PC-3 (cell line): ENCODE results near the gene PDGFC. TPM values are rescaled to one million over a fixed set of nuclear protein-coding genes. Genes with fewer than 3 reads are reported as not detected.

Experiments used
- ATAC-seq: fragments of 200-7000 bp; cut with Tn5 transposase; 2 replicates; pipeline ENCODE4 v1.9.1; 2020; ENCODE audit warnings: mild to moderate bottlenecking, moderate library complexity
- BruUV-seq: library from RNA; stranded (reverse); fragments of 400-500 nt; replicated peaks from 2 replicates; lab custom pipeline; 2021; lab: Mats Ljungman, UMichigan
- CTCF ChIA-PET: fragments of 300-600 bp; sonication (Branson Sonifier 250); formaldehyde crosslinking; loops from one replicate; lab custom pipeline; 2022; ENCODE audit warnings: antibody characterized with exemption; lab: Charles Lee
- POLR2A ChIA-PET: fragments of 300-600 bp; sonication (Branson Sonifier 250); formaldehyde crosslinking; loops from one replicate; lab custom pipeline; 2022; ENCODE audit warnings: antibody characterized with exemption; ENCODE audit not compliant: unreplicated experiment; lab: Charles Lee
- DNase-seq: peaks from one replicate; pipeline ENCODE4 v3.0.0-alpha.2; 2015
- H2AFZ ChIP-seq: fragments of 300-600 bp; sonication (generic); 2 replicates; pipeline ENCODE4 v1.6.0; 2016; ENCODE audit warnings: antibody characterized with exemption, low read length
- H3F3A ChIP-seq: fragments of 300-600 bp; sonication (generic); one replicate; pipeline ENCODE4 v1.6.0; 2017; ENCODE audit warnings: antibody characterized with exemption, low read length, control low read depth, mild to moderate bottlenecking; ENCODE audit not compliant: unreplicated experiment
- H3K27ac ChIP-seq: fragments of 300-600 bp; sonication (generic); 2 replicates; pipeline ENCODE4 v1.5.1; 2016; ENCODE audit warnings: mild to moderate bottlenecking, low read length
- H3K27me3 ChIP-seq: fragments of 300-600 bp; sonication (generic); 2 replicates; pipeline ENCODE4 v1.6.1; 2016; ENCODE audit warnings: low read length, mixed read lengths
- H3K36me3 ChIP-seq: fragments of 300-600 bp; sonication (generic); 2 replicates; pipeline ENCODE4 v1.6.1; 2016; ENCODE audit warnings: low read depth, mixed run types, low read length, mixed read lengths
- H3K4me1 ChIP-seq: fragments of 300-600 bp; sonication (generic); 2 replicates; pipeline ENCODE4 v1.5.1; 2016; ENCODE audit warnings: low read length; ENCODE audit not compliant: insufficient read depth
- H3K4me2 ChIP-seq: fragments of 300-600 bp; sonication (generic); 2 replicates; pipeline ENCODE4 v1.6.0; 2016; ENCODE audit warnings: low read length
- H3K4me3 ChIP-seq: fragments of 300-600 bp; sonication (generic); 2 replicates; pipeline ENCODE4 v1.5.1; 2016; ENCODE audit warnings: mild to moderate bottlenecking, low read length, mixed read lengths
- H3K79me2 ChIP-seq: fragments of 300-600 bp; sonication (generic); 2 replicates; pipeline ENCODE4 v1.6.1; 2017; ENCODE audit warnings: low read length, mixed read lengths
- H3K9ac ChIP-seq: fragments of 300-600 bp; sonication (generic); 2 replicates; pipeline ENCODE4 v1.6.0; 2016; ENCODE audit warnings: mild to moderate bottlenecking, low read length
- H3K9me2 ChIP-seq: fragments of 300-600 bp; sonication (generic); replicated peaks from 2 replicates; pipeline ENCODE4 v1.6.1; 2016; ENCODE audit warnings: mixed run types, low read length, mixed read lengths
- H3K9me3 ChIP-seq: fragments of 300-600 bp; sonication (generic); 2 replicates; pipeline ENCODE4 v1.6.1; 2016; ENCODE audit warnings: low read length, mixed read lengths
- H4K20me1 ChIP-seq: fragments of 300-600 bp; sonication (generic); 2 replicates; pipeline ENCODE4 v1.6.1; 2016; ENCODE audit warnings: low read length, mixed read lengths
- EZH2 ChIP-seq: fragments of 300-600 bp; sonication (generic); IDR thresholded peaks from one replicate; pipeline ENCODE4 v1.6.1; 2017; ENCODE audit warnings: antibody characterized with exemption, mild to moderate bottlenecking, low read length; ENCODE audit not compliant: unreplicated experiment
- EZH2phosphoT487 ChIP-seq: fragments of 300-600 bp; sonication (generic); IDR thresholded peaks from 2 replicates; pipeline ENCODE4 v1.6.1; 2018; ENCODE audit warnings: mild to moderate bottlenecking, antibody characterized with exemption, low read length, borderline replicate concordance
- intact Hi-C: fragments of 100-400 bp; cut with micrococcal nuclease; formaldehyde crosslinking; loops from 2 replicates; pipeline ENCODE4 v1.9.0; 2023
- total RNA-seq: library from RNA; depleted of rRNA; stranded (reverse); fragments of >200 nt; gene quantifications from 2 replicates; pipeline ENCODE4 v1.2.3, GENCODE V29; 2014
- TF ChIP-seq, protein P1 (sequence below): fragments of 300-600 bp; sonication (generic); conservative IDR thresholded peaks from 2 replicates; pipeline ENCODE4 v1.5.1; 2017; ENCODE audit warnings: antibody characterized with exemption, low read depth, mild to moderate bottlenecking, low read length

PDGFC gene
- total RNA-seq, 1 experiment from 2014 or later: 23.0 TPM

DNA sequence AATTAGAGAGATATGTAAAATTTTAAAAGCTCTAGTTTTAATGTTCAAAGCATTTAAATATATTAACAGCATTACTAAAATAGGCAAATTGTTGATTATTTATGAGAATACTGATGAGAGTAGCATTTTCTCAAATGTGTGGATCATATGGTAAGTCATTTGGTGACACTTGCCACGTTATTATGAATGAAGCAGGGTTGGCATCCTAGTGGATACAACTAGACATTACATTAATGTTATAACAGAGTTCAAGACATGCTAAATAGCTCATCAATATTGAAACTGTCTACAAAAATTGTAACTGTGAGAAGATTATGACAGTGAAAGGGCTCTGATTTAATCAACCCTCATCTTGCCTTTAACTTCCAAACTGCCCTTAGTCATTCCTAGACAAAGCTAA is 171.1 kb downstream of the PDGFC start:
- POLR2A ChIA-PET: no interaction called here
- ATAC-seq: no peak

DNA sequence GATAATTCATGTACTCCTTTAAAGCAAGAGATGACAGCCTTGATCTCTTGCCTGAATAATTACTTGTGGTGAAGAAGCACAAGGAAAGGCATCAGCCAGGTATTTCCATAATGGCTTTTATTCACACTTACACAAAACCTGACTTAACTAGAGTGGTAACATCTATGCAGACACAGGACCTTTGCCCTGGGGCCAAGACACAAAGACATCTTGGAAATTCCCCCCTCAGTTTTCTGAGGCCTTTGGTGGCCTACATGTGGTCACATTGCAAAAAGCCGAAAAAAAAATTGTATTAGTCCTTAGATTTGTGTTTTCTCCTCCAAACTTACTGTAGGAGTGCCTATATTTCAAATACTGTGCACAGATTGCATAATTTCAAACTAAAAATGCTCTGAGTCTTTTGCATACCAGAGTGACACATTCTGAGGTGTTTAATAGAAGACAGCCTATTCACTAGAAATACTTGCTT is 172.4 kb downstream of the PDGFC start:
- H3K4me2 ChIP-seq: no peak overlapping the region
- no peak overlapping the region for H2AFZ ChIP-seq
- no peaks in the 10 kb centered on the region for H4K20me1 ChIP-seq
- ATAC-seq (peak; percentile 39; the same call in 1 of the 2 replicates), DNase-seq (peak; percentile 48)
- H3K4me3 ChIP-seq: no peak overlapping the region
- intact Hi-C loops: no loop called here
- no peaks in the 10 kb centered on the region for H3K27me3 ChIP-seq
- TF ChIP-seq EZH2 (no peak), EZH2phosphoT487 (no peak)
- TF ChIP-seq, protein P1, sequence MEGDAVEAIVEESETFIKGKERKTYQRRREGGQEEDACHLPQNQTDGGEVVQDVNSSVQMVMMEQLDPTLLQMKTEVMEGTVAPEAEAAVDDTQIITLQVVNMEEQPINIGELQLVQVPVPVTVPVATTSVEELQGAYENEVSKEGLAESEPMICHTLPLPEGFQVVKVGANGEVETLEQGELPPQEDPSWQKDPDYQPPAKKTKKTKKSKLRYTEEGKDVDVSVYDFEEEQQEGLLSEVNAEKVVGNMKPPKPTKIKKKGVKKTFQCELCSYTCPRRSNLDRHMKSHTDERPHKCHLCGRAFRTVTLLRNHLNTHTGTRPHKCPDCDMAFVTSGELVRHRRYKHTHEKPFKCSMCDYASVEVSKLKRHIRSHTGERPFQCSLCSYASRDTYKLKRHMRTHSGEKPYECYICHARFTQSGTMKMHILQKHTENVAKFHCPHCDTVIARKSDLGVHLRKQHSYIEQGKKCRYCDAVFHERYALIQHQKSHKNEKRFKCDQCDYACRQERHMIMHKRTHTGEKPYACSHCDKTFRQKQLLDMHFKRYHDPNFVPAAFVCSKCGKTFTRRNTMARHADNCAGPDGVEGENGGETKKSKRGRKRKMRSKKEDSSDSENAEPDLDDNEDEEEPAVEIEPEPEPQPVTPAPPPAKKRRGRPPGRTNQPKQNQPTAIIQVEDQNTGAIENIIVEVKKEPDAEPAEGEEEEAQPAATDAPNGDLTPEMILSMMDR: no peak
- no peak overlapping the region for H3K9ac ChIP-seq
- H3K9me3 ChIP-seq: no peaks in the 10 kb centered on the region
- CTCF ChIA-PET: no interaction called here
- H3K36me3 ChIP-seq: no peaks in the 10 kb centered on the region
- no peaks in the 10 kb centered on the region for H3K9me2 ChIP-seq
- POLR2A ChIA-PET: interaction anchor here (0.6 kb wide), 1 partner anchor 28 kb away, joined by 3 read pairs; no protein-coding TSS in a partner anchor
- no peaks in the 10 kb centered on the region for H3F3A ChIP-seq
- H3K27ac ChIP-seq: no peak overlapping the region
- H3K79me2 ChIP-seq: no peaks in the 10 kb centered on the region
- H3K4me1 ChIP-seq: peaks cover 48% of the 10 kb centered on the region
- BruUV-seq: no TSS peak

More for the DNA sequence above, 171.1 kb downstream of the PDGFC start:
- no TSS peak for BruUV-seq
- CTCF ChIA-PET: interaction anchor here (0.5 kb wide), 1 partner anchor 59 kb away, joined by 3 read pairs; no protein-coding TSS in a partner anchor
- DNase-seq: no peak
- Histone ChIP-seq H3K9me3 (no peaks in the 10 kb centered on the region), H3K79me2 (no peaks in the 10 kb centered on the region), H3K36me3 (no peaks in the 10 kb centered on the region), H3K9me2 (no peaks in the 10 kb centered on the region), H3K27me3 (no peaks in the 10 kb centered on the region), H3K27ac (no peak overlapping the region), H3K4me3 (no peak overlapping the region), H3F3A (no peaks in the 10 kb centered on the region), H2AFZ (no peak overlapping the region), H3K9ac (no peak overlapping the region), H3K4me2 (no peak overlapping the region), H3K4me1 (peaks cover 35% of the 10 kb centered on the region), H4K20me1 (no peaks in the 10 kb centered on the region)
- TF ChIP-seq EZH2phosphoT487: no peak
- TF ChIP-seq, protein P1: 0 out of 2 replicates have a peak, but pooled peaks have one; percentile 14
- intact Hi-C loops: no loop called here

DNA sequence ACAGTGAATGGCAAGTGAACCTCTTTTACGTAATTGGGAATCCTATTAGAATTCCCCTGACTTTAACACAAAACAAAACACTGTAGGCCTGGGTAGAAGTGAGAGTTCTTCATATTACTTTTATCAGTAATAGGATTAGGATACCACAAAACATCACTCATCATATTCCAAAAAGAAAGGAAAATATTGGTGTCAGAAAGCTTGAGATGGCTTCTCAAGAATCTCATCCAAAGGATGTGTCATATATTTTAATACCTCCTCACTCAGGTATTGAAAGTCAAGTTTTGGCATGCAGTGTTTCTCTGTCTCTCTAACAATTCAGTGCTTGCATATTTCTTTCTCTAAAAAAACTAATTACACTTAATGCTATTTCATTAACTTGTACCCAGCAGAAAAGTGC is 173.2 kb downstream of the PDGFC start:
- ChIA-PET CTCF (no interaction called here), POLR2A (interaction anchor here (0.6 kb wide), 1 partner anchor 27 kb away, joined by 3 read pairs; no protein-coding TSS in a partner anchor)
- H3K9ac ChIP-seq: no peak overlapping the region
- H3K79me2 ChIP-seq: no peaks in the 10 kb centered on the region
- no peaks in the 10 kb centered on the region for H4K20me1 ChIP-seq
- TF ChIP-seq EZH2phosphoT487 (no peak), EZH2 (no peak)
- TF ChIP-seq, protein P1: no peak
- no peak overlapping the region for H3K4me3 ChIP-seq
- no peak overlapping the region for H3K4me2 ChIP-seq
- H3K9me3 ChIP-seq: no peaks in the 10 kb centered on the region
- DNase-seq: no peak
- no peaks in the 10 kb centered on the region for H3K36me3 ChIP-seq
- H3K9me2 ChIP-seq: no peaks in the 10 kb centered on the region
- no peak overlapping the region for H3K27ac ChIP-seq
- H3F3A ChIP-seq: no peaks in the 10 kb centered on the region
- intact Hi-C loops: no loop called here
- no peak for ATAC-seq
- peaks cover 50% of the 10 kb centered on the region for H3K4me1 ChIP-seq
- BruUV-seq: no TSS peak
- no peaks in the 10 kb centered on the region for H3K27me3 ChIP-seq
- no peak overlapping the region for H2AFZ ChIP-seq
